AML-193 (cell line): ENCODE results near the gene CD14.
"Not testable (repeated sequence)": the region's sequence is repeated elsewhere in the genome, so short reads cannot be mapped to it uniquely, and the experiment has no call there.

ENCODE experiments used
- DNase-seq, 2 experiments: peaks; one replicate each; lab custom pipeline; 2025; lab: John Stamatoyannopoulos, UW

CD14 gene

DNA sequence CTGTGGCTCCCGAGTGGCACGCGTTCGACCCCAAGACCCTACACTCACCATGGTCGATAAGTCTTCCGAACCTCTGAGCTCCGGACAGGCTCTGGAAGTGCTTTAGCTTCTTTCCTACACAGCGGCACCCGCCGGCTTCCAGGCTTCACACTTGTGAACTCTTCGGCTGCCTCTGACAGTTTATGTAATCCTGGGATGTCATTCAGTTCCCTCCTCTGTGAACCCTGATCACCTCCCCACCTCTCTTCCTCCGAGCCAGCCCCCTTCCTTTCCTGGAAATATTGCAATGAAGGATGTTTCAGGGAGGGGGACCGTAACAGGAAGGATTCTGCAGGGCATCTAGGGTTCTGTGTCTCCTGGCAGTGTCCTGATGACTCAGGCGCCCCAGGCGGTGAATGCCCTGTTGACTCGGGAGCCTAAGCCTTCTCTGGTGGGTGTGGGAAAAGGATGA, at the start of gene CD14:
Gene CD14, minus strand, starts transcription at position 155 of the 451 bp plus-strand sequence. Its CDS starts 104 bp downstream, at position 51.
- no peak for DNase-seq

GRCh38 chr5:140678993-140679392, 46.0 kb upstream of the CD14 start:
- DNase-seq, result no peak

- no peak for DNase-seq
Measured at GRCh38 chr5:140677947-140678346, 45.0 kb upstream of the CD14 start.

- DNase-seq, result no peak
Measured at GRCh38 chr5:140674629-140675028, 41.7 kb upstream of the CD14 start.

DNA sequence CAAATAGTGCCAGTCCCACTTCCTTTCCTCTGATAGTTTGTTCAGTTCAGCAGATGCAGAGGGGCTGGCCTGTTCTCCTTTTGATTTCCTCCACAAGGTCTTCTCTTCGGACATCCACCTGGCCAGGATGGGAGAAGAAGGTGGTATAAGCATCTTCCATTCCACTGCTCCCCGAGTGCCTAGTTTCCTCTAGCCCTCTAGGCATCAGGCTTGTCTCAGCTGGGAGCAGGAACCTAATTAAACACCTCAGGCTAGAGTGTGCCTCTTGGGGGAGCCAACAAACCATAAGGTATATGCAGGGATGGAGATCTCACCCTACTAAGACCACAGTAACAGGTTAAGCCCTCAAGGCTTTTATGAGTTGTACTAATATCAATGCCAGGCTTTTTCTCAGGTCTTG, 41.2 kb upstream of the CD14 start:
- DNase-seq, result no peak

GRCh38 chr5:140673187-140673976, 40.4 kb upstream of the CD14 start, which contains the start of gene DND1:
Gene DND1 (minus strand): TSS chr5:140673576. CDS start chr5:140673542, 34 bp downstream.
- no peak for DNase-seq

DNA sequence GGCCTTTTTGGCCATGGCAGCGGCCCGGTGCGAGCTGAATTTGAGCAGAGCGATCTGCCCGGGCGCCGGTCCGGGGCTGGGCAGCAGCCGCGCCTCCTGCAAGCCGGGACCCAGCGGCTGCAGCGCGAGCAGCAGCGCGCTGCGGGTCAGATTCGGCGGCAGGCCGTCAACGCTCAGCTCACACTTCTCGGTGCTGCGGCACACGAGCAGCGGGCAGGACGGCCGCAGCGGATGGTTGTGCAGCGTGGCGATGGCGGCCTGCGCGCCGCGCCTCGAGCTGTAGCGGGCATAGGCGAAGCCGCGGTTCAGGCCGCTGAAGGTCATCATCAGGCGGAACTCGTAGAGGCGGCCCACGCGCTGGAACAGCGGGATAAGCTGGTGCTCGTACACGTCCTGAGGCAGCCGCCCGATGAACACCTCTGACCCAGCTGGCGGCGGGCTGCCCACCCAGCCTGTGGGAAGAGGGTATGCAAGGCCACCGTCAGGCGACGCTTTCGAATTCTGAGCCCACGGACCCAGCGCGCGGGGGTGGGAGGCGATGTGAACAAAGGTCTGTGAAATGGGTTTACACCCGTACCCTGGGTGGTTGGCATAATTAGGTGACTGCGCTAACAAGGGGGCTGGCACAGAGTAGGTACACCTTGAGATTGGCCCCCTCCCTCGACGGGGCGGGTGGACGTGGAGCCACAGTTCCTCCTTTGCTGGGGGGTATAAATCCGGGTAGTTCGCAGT, 39.6 kb upstream of the CD14 start:
- no peak for DNase-seq

GRCh38 chr5:140671472-140672125, 38.6 kb upstream of the CD14 start:
- no peak for DNase-seq

- not testable (repeated sequence) for DNase-seq
Measured at GRCh38 chr5:140671035-140671434, 38.1 kb upstream of the CD14 start.

DNA sequence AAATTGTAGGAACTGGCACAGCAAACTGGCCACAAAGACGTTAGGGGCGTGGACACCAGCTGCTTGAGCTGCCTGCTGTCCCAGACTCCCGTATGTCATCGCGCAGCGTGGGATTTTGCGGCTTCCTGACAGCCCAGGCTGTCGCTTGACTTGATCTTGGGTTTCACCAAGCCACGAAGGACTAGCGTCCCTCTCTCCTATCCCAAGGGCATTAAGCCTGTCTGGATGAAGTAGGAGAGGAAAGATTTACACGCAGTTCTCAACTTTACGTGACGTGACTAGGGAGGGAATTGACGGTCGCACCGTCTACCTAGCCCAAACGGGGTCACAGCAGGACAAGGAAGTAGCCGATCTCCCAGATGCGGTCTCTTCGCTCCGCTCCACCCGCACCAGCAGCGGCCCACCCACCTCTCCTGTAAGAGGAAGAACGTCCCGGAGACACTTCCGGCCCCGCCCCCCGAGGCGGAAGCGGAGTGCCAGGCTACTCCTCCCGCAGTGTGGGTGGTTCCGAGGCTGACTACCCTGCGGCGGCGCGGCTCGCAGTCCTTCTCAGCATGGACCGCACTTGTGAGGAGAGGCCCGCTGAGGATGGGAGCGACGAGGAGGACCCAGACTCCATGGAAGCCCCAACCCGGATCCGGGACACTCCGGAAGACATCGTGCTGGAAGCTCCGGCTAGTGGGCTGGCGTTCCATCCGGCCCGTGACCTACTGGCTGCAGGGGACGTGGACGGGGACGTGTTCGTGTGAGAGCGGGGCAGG, 31.6 kb upstream of the CD14 start, which contains the start of gene WDR55:
Gene WDR55, plus strand, starts transcription at position 546 of the 761 bp plus-strand sequence. Its CDS starts 9 bp downstream, at position 555.
- DNase-seq, result peak; percentile 92 to 93

- no peak for DNase-seq
Measured at GRCh38 chr5:140664030-140664358, 31.0 kb upstream of the CD14 start.

GRCh38 chr5:140660371-140660770, 27.4 kb upstream of the CD14 start:
- DNase-seq, result not testable (repeated sequence)

- DNase-seq, result no peak
Measured at GRCh38 chr5:140658870-140659269, 25.9 kb upstream of the CD14 start.

GRCh38 chr5:140647042-140647419, 14.1 kb upstream of the CD14 start:
- DNase-seq, result no peak

- DNase-seq, result no peak
Measured at GRCh38 chr5:140642718-140643117, 9.7 kb upstream of the CD14 start.

- DNase-seq, result no peak
Measured at GRCh38 chr5:140641716-140642115, 8.7 kb upstream of the CD14 start.

DNA sequence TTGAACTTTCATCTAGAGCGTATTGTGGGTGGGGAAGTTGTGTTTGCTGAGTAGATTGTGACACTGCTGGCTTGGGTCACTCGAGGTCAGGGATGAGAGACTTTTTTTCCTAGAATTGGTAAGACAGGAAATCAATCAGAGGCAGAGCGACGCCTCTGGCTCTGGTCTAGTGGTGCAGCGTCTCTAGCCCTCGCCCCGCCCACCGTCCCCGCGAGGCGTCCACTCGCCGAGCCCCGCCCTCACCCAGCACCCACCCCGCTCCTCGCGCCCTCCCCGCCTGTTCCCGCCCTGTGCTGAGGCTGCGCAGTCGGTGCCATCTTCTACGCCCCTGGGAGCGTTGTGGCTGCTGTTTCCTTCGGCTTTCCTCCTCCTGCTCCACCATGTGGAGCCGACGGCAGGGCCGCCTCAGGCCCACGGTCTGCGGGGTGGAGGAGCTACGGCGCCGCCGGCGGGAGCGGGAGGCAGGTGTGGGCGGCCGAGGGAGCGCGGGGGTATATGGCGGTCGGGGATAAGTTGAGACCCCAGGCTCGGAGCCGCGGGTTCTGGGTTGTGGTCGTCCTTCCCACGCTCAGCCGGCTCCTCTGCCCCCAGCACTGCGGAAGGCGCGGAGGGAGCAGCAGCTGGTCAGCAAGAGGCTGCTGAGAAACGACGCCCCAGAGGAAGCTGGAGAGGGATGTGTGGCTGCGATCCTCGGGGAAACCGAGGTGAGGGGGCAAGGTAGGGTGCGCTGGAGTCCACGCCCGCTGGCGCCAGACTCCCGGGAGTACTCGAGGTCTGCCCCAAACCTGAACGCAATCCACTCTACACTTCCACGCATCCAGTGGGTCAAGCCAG, 6.4 kb upstream of the CD14 start, which contains the start of gene TMCO6:
Gene TMCO6, plus strand, starts transcription at position 304 of the 834 bp plus-strand sequence. Its CDS starts 77 bp downstream, at position 381.
- DNase-seq, result peak; percentile 96 to 97

DNA sequence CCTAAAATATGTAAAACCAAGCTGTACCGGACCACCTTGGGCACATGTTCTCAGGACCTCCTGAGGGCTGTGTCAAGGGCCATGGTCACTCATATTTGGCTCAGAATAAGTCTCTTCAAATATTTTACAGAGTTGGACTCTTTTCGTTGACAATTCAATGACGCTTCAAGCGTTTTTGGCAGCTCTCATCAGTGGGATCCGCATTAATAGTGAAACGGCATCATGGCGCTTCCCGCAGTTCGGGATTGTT, 5.8 kb upstream of the CD14 start:
- not testable (repeated sequence) for DNase-seq

DNA sequence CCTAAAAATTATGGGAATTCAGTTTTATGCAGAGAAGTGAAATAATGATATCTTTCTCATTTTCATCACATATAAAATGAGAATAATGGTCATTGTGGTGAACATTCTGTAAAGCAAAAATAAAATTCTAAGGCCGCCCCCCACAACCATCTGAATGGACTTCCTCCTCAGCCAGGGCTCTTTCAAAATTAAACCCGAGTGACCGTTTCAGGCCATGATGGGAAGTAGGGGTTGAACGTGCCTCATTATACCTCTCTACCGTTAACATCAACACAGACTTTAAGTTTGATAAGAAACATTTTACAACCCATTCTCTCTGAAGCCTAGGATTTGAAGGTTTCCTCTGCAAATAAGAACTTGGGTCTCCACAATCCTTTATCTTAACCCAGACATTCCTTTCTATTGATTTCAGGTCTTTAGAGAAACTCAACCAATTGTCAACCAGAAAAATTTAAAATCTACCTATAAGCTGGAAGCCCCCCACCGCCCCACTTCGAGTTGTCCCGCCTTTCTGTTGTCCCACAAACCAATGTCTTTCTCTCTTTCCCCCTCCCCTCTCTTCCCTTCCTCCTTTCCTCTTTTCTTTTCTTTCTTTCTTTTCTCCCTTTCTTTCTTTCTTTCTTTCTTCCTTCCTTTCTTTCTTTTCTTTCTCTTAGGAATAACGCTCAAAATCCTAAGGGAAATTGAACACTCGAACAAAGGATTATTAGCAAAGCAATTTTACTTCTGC, 4.6 kb upstream of the CD14 start:
- no peak for DNase-seq
